Smooth muscle cell (in vitro differentiated cells): ENCODE results near the gene MRPL18. TPM values are rescaled to one million over a fixed set of nuclear protein-coding genes. Genes with fewer than 3 reads are reported as not detected.
A peak's percentile ranks its signal among the peaks of the same experiment; 100 is the strongest.
"Not testable (repeated sequence)": the region's sequence is repeated elsewhere in the genome, so short reads cannot be mapped to it uniquely, and the experiment has no call there.

ENCODE experiments used
- DNase-seq: peaks from one replicate; lab custom pipeline; 2025; ENCODE audit not compliant: unreplicated experiment; lab: John Stamatoyannopoulos, UW
- H2AFZ ChIP-seq: fragments of 200-600 bp; sonication (generic); 2 replicates; pipeline ENCODE4 v1.6.0; 2016; ENCODE audit warnings: antibody characterized with exemption, low read depth, mild to moderate bottlenecking
- H3F3A ChIP-seq: fragments of 200-600 bp; sonication (generic); 2 replicates; pipeline ENCODE4 v1.6.0; 2017; ENCODE audit warnings: antibody characterized with exemption, low read depth
- H3K27ac ChIP-seq: fragments of 200-600 bp; sonication (generic); 2 replicates; pipeline ENCODE4 v1.5.1; 2016; ENCODE audit warnings: low read depth, mild to moderate bottlenecking
- H3K27me3 ChIP-seq: fragments of 200-600 bp; sonication (generic); 2 replicates; pipeline ENCODE4 v1.6.1; 2016; ENCODE audit warnings: low read depth, mild to moderate bottlenecking
- H3K36me3 ChIP-seq: fragments of 200-600 bp; sonication (generic); 2 replicates; pipeline ENCODE4 v1.5.1; 2016; ENCODE audit warnings: low read depth
- H3K4me1 ChIP-seq: fragments of 200-600 bp; sonication (generic); 2 replicates; pipeline ENCODE4 v1.5.1; 2016; ENCODE audit warnings: low read depth
- H3K4me2 ChIP-seq: fragments of 200-600 bp; sonication (generic); 2 replicates; pipeline ENCODE4 v1.6.0; 2016; ENCODE audit warnings: mild to moderate bottlenecking
- H3K4me3 ChIP-seq: fragments of 200-600 bp; sonication (generic); 2 replicates; pipeline ENCODE4 v1.5.1; 2016; ENCODE audit warnings: mild to moderate bottlenecking
- H3K79me2 ChIP-seq: fragments of 200-600 bp; sonication (generic); 2 replicates; pipeline ENCODE4 v1.6.0; 2016; ENCODE audit warnings: low read depth, mild to moderate bottlenecking
- H3K9ac ChIP-seq: fragments of 200-600 bp; sonication (generic); 2 replicates; pipeline ENCODE4 v1.6.0; 2016; ENCODE audit warnings: low read depth
- H3K9me3 ChIP-seq: fragments of 200-600 bp; sonication (generic); replicated peaks from 2 replicates; pipeline ENCODE4 v1.5.1; 2016; ENCODE audit warnings: low read depth
- H4K20me1 ChIP-seq: fragments of 200-600 bp; sonication (generic); 2 replicates; pipeline ENCODE4 v1.6.0; 2016; ENCODE audit warnings: low read depth
- CTCF ChIP-seq: fragments of 200-600 bp; sonication (generic); IDR thresholded peaks from 2 replicates; pipeline ENCODE4 v1.5.1; 2017; ENCODE audit warnings: borderline replicate concordance, mild to moderate bottlenecking, antibody characterized with exemption; ENCODE audit not compliant: insufficient read depth, poor library complexity, severe bottlenecking
- WGBS: methylation state at CpG from one replicate; pipeline ENCODE4 v1.1.7; 2016; ENCODE audit warnings: low lambda C conversion rate; 5-methylcytosine and 5-hydroxymethylcytosine counted together
- polyA plus RNA-seq: library from polyadenylated mRNA; unstranded; fragments of >200 nt; fragmentation: Nextera tagmentation; extraction: Ambion mirVana; gene quantifications from 2 replicates; pipeline ENCODE4 v1.2.1, GENCODE V29; 2016
- total RNA-seq: library from RNA; depleted of rRNA; stranded (reverse); fragments of >200 nt; gene quantifications from 2 replicates; pipeline ENCODE4 v1.2.3, GENCODE V29; 2014

The MRPL18 gene
- total and polyA plus RNA-seq, 2 experiments from 2014 or later = 78.8 to 107 TPM

GRCh38 chr6:159746759-159747158, 43.5 kb upstream of the MRPL18 start:
- H3K9ac ChIP-seq = no peak overlapping the region
- peaks cover 74% of the 10 kb centered on the region for H3K79me2 ChIP-seq

GRCh38 chr6:159748127-159748526, 42.1 kb upstream of the MRPL18 start:
- peaks cover 57% of the 10 kb centered on the region for H4K20me1 ChIP-seq
- H3K27ac ChIP-seq, H3K9me3 ChIP-seq, H3K9ac ChIP-seq, H3K4me1 ChIP-seq, DNase-seq, H2AFZ ChIP-seq, H3K27me3 ChIP-seq, H3K4me2 ChIP-seq, H3K4me3 ChIP-seq: not testable (repeated sequence)
- peaks cover 71% of the 10 kb centered on the region for H3K79me2 ChIP-seq
- peaks cover 14% of the 10 kb centered on the region for H3F3A ChIP-seq
- H3K36me3 ChIP-seq = peaks cover 59% of the 10 kb centered on the region
- WGBS = 97% methylated on average over 7 of the region's 7 CpGs

More at GRCh38 chr6:159746759-159747158, 43.5 kb upstream of the MRPL18 start:
- H4K20me1 ChIP-seq = peaks cover 59% of the 10 kb centered on the region
- H3K4me2 ChIP-seq = no peak overlapping the region
- no peak overlapping the region for H3K27ac ChIP-seq
- DNase-seq = no peak
- no peak overlapping the region for H2AFZ ChIP-seq
- H3K36me3 ChIP-seq = peaks cover 63% of the 10 kb centered on the region
- no peak overlapping the region for H3K4me3 ChIP-seq
- 86% methylated on average over 1 of the region's 1 CpG for WGBS
- no peaks in the 10 kb centered on the region for H3K27me3 ChIP-seq
- H3K9me3 ChIP-seq = no peaks in the 10 kb centered on the region
- H3K4me1 ChIP-seq = no peaks in the 10 kb centered on the region
- H3F3A ChIP-seq = peaks cover 5% of the 10 kb centered on the region
- TF ChIP-seq CTCF = no peak

GRCh38 chr6:159751448-159751847, 38.8 kb upstream of the MRPL18 start:
- H3K4me3 ChIP-seq = no peak overlapping the region
- H4K20me1 ChIP-seq = peaks cover 38% of the 10 kb centered on the region
- no peaks in the 10 kb centered on the region for H3K9me3 ChIP-seq
- no peak for TF ChIP-seq CTCF
- H3K4me2 ChIP-seq = no peak overlapping the region
- H3K27ac ChIP-seq = no peak overlapping the region
- H3K27me3 ChIP-seq = no peaks in the 10 kb centered on the region
- H3K4me1 ChIP-seq = no peaks in the 10 kb centered on the region
- H3K36me3 ChIP-seq = peaks cover 41% of the 10 kb centered on the region
- peaks cover 26% of the 10 kb centered on the region for H3F3A ChIP-seq
- WGBS = 97% methylated on average over 3 of the region's 3 CpGs
- no peak overlapping the region for H2AFZ ChIP-seq
- DNase-seq = no peak
- H3K79me2 ChIP-seq = peaks cover 39% of the 10 kb centered on the region
- no peak overlapping the region for H3K9ac ChIP-seq

GRCh38 chr6:159753081-159753872, 37.0 kb upstream of the MRPL18 start:
- TF ChIP-seq CTCF = no peak
- WGBS = 92% methylated on average over 6 of the region's 6 CpGs
- Histone ChIP-seq H3K27me3 (no peaks in the 10 kb centered on the region), H3K9ac (no peak overlapping the region), H3K4me3 (no peak overlapping the region), H3K36me3 (peaks cover 32% of the 10 kb centered on the region), H3K27ac (peak overlapping the region; percentile 16), H2AFZ (no peak overlapping the region), H3K4me1 (no peaks in the 10 kb centered on the region), H3K9me3 (no peaks in the 10 kb centered on the region), H4K20me1 (peaks cover 26% of the 10 kb centered on the region), H3K4me2 (no peak overlapping the region), H3K79me2 (peaks cover 24% of the 10 kb centered on the region), H3F3A (peaks cover 24% of the 10 kb centered on the region)
- DNase-seq = no peak
